Measurements from ENCODE around the gene CD164L2.
"Not testable (repeated sequence)": the region's sequence is repeated elsewhere in the genome, so short reads cannot be mapped to it uniquely, and the experiment has no call there.

The CD164L2 gene

GRCh38 chr1:27406362-27406680, 23.2 kb upstream of the CD164L2 start:
- H3K27ac ChIP-seq: peak overlapping the region in 17 of 21 experiments; percentile 8 to 81 (median 69)
- no peak overlapping the region for H3K4me3 ChIP-seq

GRCh38 chr1:27405598-27406361, 22.6 kb upstream of the CD164L2 start:
- not testable (repeated sequence) for H3K4me3 ChIP-seq
- peak overlapping the region in 15 of 21 experiments; percentile 21 to 81 (median 77) for H3K27ac ChIP-seq

GRCh38 chr1:27405074-27405473, 21.9 kb upstream of the CD164L2 start:
- peak overlapping the region in 18 of 21 experiments; percentile 39 to 81 (median 72) for H3K27ac ChIP-seq

GRCh38 chr1:27403931-27404330, 20.8 kb upstream of the CD164L2 start:
- Histone ChIP-seq H3K27ac (peak overlapping the region in 20 of 21 experiments; percentile 39 to 81 (median 74)), H3K4me3 (no peak overlapping the region)

More at GRCh38 chr1:27405074-27405473, 21.9 kb upstream of the CD164L2 start:
- H3K4me3 ChIP-seq: no peak overlapping the region

GRCh38 chr1:27403065-27403726, 20.1 kb upstream of the CD164L2 start:
- no peak overlapping the region for H3K4me3 ChIP-seq
- peak overlapping the region; percentile 14 to 81 (median 73) for H3K27ac ChIP-seq

- no peak overlapping the region for H3K4me3 ChIP-seq
- H3K27ac ChIP-seq: peak overlapping the region in 19 of 21 experiments; percentile 39 to 81 (median 76)
These were observed 19.2 kb upstream of the CD164L2 start for GRCh38 chr1:27402349-27402754.

- no peak overlapping the region for H3K27ac ChIP-seq
- no peak overlapping the region for H3K4me3 ChIP-seq
These were observed 17.8 kb upstream of the CD164L2 start for GRCh38 chr1:27400963-27401341.

- Histone ChIP-seq H3K4me3 (no peak overlapping the region), H3K27ac (no peak overlapping the region)
These were observed 17.2 kb upstream of the CD164L2 start for GRCh38 chr1:27400082-27400962.

GRCh38 chr1:27399251-27400025, 16.3 kb upstream of the CD164L2 start:
- Histone ChIP-seq H3K27ac (no peak overlapping the region), H3K4me3 (no peak overlapping the region)

- Histone ChIP-seq H3K4me3 (no peak overlapping the region), H3K27ac (peak overlapping the region in 1 of 21 experiments; percentile 34)
These were observed 15.4 kb upstream of the CD164L2 start for GRCh38 chr1:27398405-27399149.

GRCh38 chr1:27397749-27398148, 14.6 kb upstream of the CD164L2 start:
- H3K4me3 ChIP-seq: no peak overlapping the region
- no peak overlapping the region for H3K27ac ChIP-seq

GRCh38 chr1:27397110-27397509, 14.0 kb upstream of the CD164L2 start:
- H3K27ac ChIP-seq: no peak overlapping the region
- no peak overlapping the region for H3K4me3 ChIP-seq

GRCh38 chr1:27395441-27396195, 12.5 kb upstream of the CD164L2 start:
- peak overlapping the region in 1 of 21 experiments; percentile 5 for H3K27ac ChIP-seq
- no peak overlapping the region for H3K4me3 ChIP-seq

GRCh38 chr1:27394925-27395324, 11.8 kb upstream of the CD164L2 start:
- Histone ChIP-seq H3K27ac (peak overlapping the region in 1 of 21 experiments; percentile 1), H3K4me3 (no peak overlapping the region)

GRCh38 chr1:27394282-27394658, 11.1 kb upstream of the CD164L2 start:
- Histone ChIP-seq H3K27ac (no peak overlapping the region), H3K4me3 (no peak overlapping the region)

- no peak overlapping the region for H3K27ac ChIP-seq
- no peak overlapping the region for H3K4me3 ChIP-seq
These were observed 10.6 kb upstream of the CD164L2 start for GRCh38 chr1:27393641-27394281.

- peak overlapping the region in 11 of 21 experiments; percentile 2 to 84 (median 63) for H3K27ac ChIP-seq
- H3K4me3 ChIP-seq: peak overlapping the region; percentile 35 to 52 (median 43)
These were observed 9.9 kb upstream of the CD164L2 start for GRCh38 chr1:27392778-27393635.

Data from skin epidermis (tissue), 12 donors.